ENCODE results near the gene KLK4. TPM values are rescaled to one million over a fixed set of nuclear protein-coding genes. Genes with fewer than 3 reads are reported as not detected.

Gene KLK4
- polyA plus RNA-seq, 1 experiment = not detected

DNA sequence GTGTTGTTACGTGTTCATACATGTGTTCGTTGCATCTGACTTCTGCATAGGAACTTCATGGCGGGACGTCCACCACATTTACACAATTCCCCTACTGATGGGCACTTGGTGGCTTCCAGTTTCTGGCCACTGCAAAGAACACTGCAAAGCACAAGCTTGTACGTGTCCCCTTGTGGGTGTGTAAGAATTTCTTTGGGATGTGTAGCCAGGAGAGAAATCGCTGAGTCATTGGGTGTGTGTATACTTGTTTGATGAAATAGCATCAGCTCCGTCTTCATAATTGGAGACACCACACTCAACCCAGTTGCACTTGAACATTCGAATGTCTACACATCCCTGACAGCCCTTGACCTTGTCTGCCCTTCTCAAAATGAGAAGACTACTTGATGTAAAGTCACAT lies 22.4 kb upstream of the KLK4 start:
- no peak overlapping the region for H3K4me3 ChIP-seq (ENCODE audit: low read depth, low read length)
- POLR2A ChIA-PET = no interaction called here
- H3K9me3 ChIP-seq (ENCODE audit: control insufficient read depth, insufficient read depth, low read length) = no peaks in the 10 kb centered on the region
- CTCF ChIA-PET = interaction anchor here (1.2 to 2.1 kb wide), 3 partner anchors 11 to 264 kb away, joined by 3 to 9 read pairs (median 6); no protein-coding TSS in a partner anchor
- no peak for DNase-seq (ENCODE audit: low read depth, low spot score)
- TF ChIP-seq, protein P1, sequence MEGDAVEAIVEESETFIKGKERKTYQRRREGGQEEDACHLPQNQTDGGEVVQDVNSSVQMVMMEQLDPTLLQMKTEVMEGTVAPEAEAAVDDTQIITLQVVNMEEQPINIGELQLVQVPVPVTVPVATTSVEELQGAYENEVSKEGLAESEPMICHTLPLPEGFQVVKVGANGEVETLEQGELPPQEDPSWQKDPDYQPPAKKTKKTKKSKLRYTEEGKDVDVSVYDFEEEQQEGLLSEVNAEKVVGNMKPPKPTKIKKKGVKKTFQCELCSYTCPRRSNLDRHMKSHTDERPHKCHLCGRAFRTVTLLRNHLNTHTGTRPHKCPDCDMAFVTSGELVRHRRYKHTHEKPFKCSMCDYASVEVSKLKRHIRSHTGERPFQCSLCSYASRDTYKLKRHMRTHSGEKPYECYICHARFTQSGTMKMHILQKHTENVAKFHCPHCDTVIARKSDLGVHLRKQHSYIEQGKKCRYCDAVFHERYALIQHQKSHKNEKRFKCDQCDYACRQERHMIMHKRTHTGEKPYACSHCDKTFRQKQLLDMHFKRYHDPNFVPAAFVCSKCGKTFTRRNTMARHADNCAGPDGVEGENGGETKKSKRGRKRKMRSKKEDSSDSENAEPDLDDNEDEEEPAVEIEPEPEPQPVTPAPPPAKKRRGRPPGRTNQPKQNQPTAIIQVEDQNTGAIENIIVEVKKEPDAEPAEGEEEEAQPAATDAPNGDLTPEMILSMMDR (IDR thresholded peaks at IDR 0.05; ENCODE audit: low read depth, low read length) = no peak
- no peak overlapping the region for H3K27ac ChIP-seq (ENCODE audit: low read depth, low read length)
- H3K27me3 ChIP-seq (ENCODE audit: control insufficient read depth, insufficient read depth, low read length) = no peaks in the 10 kb centered on the region

DNA sequence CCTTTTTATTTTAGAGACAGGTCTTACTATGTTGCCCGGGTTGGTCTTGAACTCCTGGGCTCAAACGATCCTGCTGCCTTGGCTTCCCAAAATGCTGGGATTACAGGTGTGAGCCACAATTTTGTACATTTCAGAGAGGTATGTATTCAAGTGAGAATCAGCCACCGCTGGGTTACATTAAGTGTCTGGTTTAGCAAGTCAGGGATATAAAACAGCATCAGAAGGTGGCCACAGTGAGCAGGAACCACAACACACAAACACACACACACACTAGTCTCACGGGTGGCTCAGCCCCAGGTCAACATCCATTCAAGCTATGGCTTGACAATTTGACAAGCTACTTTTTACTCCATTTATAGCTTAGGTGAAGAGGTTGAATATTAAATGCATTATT lies 21.5 kb upstream of the KLK4 start:
- CTCF ChIA-PET = interaction anchor here (1.4 to 2.1 kb wide), 2 partner anchors 10 to 88 kb away, joined by 3 to 9 read pairs; no protein-coding TSS in a partner anchor
- H3K4me3 ChIP-seq (ENCODE audit: low read depth, low read length) = no peak overlapping the region
- H3K27ac ChIP-seq (ENCODE audit: low read depth, low read length) = no peak overlapping the region
- DNase-seq (ENCODE audit: low read depth, low spot score) = no peak
- TF ChIP-seq, protein P1 (IDR thresholded peaks at IDR 0.05; ENCODE audit: low read depth, low read length) = no peak
- H3K9me3 ChIP-seq (ENCODE audit: control insufficient read depth, insufficient read depth, low read length) = no peaks in the 10 kb centered on the region
- POLR2A ChIA-PET = no interaction called here
- H3K27me3 ChIP-seq (ENCODE audit: control insufficient read depth, insufficient read depth, low read length) = no peaks in the 10 kb centered on the region

DNA sequence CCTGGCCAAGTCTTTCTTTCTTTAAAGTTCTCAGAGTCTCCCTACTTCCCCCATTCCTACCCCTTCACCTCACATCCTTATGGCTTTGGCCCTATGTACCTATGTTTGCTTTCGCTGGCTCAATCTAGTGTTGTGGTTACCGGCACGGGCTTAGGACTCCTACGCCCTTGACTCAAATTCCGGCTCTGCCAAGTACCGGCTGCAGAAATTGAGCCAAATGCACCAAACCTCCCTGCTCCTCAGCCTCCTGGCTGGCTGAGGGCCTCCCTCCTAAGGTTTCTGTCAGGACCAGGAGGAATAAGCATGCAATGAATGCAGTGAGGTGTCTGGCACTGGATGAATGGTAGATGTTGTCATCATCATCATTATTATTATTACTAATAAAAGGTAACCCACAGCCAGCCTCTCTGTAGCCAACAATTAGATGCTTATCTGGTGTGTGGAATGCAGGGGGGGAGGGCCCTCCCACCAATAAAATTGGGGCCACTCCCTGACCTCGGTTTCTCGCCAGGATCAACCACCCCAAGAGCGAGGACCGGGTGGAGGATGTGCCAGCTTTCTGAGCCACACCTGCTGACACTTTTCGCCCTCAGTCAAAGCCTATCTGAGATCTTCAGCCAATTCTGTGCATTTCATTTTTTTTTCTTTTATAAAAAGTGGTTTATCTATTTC lies 21.0 kb upstream of the KLK4 start:
- CTCF ChIA-PET = interaction anchor here (0.7 to 2.1 kb wide), 2 partner anchors 10 to 241 kb away, joined by 6 to 9 read pairs; no protein-coding TSS in a partner anchor
- POLR2A ChIA-PET = no interaction called here
- no peak for DNase-seq (ENCODE audit: low read depth, low spot score)
- Histone ChIP-seq H3K4me3 (ENCODE audit: low read depth, low read length) (no peak overlapping the region), H3K27ac (ENCODE audit: low read depth, low read length) (no peak overlapping the region), H3K9me3 (ENCODE audit: control insufficient read depth, insufficient read depth, low read length) (no peaks in the 10 kb centered on the region), H3K27me3 (ENCODE audit: control insufficient read depth, insufficient read depth, low read length) (no peaks in the 10 kb centered on the region)
- TF ChIP-seq, protein P1 (IDR thresholded peaks at IDR 0.05; ENCODE audit: low read depth, low read length) = no peak

DNA sequence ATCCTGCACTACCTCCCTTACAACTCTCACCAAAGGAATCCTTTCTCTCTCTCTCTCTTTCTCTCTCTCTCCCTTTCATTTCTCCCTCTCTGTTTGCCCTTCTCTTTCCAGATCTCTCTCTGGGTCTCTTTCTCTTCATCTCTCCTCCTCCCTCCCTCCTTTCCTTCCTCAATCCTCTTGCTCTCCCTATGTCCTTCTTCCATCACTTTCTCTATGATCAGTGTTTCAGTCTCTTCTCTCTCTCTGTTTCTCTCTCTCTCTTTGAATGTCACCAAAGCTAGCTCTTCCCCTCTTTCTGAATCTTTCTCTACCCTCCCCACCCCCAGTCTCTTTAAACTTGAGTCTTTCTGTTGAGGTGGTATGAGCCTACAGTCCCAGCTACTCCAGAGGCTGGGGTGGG lies 19.8 kb upstream of the KLK4 start:
- Histone ChIP-seq H3K9me3 (ENCODE audit: control insufficient read depth, insufficient read depth, low read length) (no peaks in the 10 kb centered on the region), H3K4me3 (ENCODE audit: low read depth, low read length) (no peak overlapping the region), H3K27ac (ENCODE audit: low read depth, low read length) (no peak overlapping the region), H3K27me3 (ENCODE audit: control insufficient read depth, insufficient read depth, low read length) (no peaks in the 10 kb centered on the region)
- TF ChIP-seq, protein P1 (IDR thresholded peaks at IDR 0.05; ENCODE audit: low read depth, low read length) = no peak
- POLR2A ChIA-PET = no interaction called here
- CTCF ChIA-PET = interaction anchor here (0.6 to 1.2 kb wide), 2 partner anchors 9 to 23 kb away, joined by 3 read pairs; no protein-coding TSS in a partner anchor
- DNase-seq (ENCODE audit: low read depth, low spot score) = no peak

DNA sequence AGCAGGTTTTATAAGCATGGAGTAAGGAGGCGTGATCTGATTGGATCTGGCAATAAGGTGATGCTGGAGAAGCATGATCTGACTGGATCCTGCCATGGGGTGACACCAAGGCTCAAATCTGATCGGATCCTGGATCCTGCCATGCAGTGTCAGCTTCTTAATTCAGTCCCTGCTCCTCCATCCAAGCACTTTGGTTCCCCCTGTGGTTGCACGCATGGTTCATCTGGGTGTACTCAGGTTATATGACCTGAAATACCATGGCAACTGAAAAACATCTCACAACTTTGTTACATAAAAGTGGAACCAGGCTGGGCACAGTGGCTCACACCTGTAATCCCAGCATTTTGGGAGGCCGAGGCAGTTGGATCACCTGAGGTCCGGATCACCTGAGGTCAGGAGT lies 17.6 kb upstream of the KLK4 start:
- Histone ChIP-seq H3K27me3 (ENCODE audit: control insufficient read depth, insufficient read depth, low read length) (no peaks in the 10 kb centered on the region), H3K4me3 (ENCODE audit: low read depth, low read length) (no peak overlapping the region), H3K27ac (ENCODE audit: low read depth, low read length) (no peak overlapping the region), H3K9me3 (ENCODE audit: control insufficient read depth, insufficient read depth, low read length) (no peaks in the 10 kb centered on the region)
- ChIA-PET CTCF (no interaction called here), POLR2A (no interaction called here)
- no peak for DNase-seq (ENCODE audit: low read depth, low spot score)
- TF ChIP-seq, protein P1 (IDR thresholded peaks at IDR 0.05; ENCODE audit: low read depth, low read length) = no peak
